ENCODE results near the gene SRSF3.

Gene SRSF3

DNA sequence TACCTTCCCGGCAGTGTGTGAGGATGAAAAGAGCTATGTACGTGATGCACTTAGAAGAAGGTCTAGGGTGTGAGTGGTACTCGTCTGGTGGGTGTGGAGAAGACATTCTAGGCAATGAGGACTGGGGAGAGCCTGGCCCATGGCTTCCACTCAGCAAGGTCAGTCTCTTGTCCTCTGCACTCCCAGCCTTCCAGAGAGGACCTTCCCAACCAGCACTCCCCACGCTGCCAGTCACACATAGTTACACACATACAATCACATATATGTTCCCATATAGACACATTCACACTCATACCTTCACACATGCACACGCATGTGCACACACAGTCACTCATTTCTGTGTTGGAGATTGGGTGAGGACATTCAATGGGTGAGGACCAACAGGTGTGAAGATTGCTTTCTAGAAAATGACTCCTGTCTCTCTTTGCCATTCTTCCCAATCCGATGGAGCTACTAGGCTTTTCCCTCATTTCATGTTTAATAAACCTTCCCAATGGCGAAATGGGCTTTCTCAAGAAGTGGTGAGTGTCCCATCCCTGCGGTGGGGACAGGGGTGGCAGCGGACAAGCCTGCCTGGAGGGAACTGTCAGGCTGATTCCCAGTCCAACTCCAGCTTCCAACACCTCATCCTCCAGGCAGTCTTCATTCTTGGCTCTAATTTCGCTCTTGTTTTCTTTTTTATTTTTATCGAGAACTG lies 30.4 kb downstream of the SRSF3 start:
- no peak for DNase-seq

DNA sequence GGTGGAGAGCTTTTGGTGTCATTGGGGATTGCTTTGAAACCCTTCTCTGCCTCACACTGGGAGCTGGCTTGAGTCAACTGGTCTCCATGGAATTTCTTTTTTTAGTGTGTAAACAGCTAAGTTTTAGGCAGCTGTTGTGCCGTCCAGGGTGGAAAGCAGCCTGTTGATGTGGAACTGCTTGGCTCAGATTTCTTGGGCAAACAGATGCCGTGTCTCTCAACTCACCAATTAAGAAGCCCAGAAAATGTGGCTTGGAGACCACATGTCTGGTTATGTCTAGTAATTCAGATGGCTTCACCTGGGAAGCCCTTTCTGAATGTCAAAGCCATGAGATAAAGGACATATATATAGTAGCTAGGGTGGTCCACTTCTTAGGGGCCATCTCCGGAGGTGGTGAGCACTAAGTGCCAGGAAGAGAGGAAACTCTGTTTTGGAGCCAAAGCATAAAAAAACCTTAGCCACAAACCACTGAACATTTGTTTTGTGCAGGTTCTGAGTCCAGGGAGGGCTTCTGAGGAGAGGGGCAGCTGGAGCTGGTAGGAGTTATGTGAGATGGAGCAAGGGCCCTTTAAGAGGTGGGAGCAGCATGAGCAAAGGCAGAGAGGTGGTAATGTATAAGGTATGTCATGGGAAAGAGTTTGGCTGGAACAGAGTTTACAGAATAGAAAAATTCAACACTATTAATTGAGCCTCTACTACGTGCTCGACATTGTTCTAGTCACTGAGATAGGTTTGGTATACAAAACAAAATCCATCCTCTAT lies 31.2 kb downstream of the SRSF3 start:
- DNase-seq = no peak

DNA sequence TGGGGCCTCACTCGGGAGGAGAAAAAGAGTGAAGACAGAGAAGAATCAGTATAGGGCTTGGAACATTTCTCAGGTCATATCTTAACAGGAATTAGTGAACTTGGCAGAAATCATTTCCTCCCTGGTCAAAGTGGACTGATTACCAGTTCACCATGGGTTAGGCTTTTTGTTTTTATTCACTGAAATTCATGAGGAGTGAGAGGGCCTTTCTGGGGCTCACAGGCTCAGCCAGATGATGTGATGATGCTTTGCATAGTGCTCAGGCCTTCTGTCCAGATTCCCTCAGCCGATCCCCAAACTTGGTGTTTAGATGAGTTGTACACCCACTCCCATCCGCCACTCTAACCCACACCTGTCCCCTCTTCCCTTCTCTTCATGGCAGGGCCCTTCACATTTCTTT lies 32.5 kb downstream of the SRSF3 start:
- DNase-seq = no peak

DNA sequence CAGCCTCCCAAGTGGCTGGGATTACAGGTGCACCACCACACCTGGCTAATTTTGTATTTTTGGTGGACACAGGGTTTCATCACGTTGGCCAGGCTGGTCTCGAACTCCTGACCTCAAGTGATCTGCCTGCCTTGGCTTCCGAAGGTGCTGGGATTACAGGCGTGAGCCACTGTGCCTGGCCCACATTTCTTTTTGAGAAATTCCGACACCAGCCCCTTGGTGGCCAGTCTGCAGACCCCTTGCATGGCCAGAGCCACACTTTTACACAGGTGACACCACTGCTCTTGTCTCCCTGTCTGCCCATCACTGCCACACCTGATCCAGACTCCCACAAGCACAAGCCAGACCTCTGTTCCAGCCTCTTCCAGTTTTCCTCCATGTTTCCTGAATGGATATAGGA lies 33.0 kb downstream of the SRSF3 start:
- no peak for DNase-seq

DNA sequence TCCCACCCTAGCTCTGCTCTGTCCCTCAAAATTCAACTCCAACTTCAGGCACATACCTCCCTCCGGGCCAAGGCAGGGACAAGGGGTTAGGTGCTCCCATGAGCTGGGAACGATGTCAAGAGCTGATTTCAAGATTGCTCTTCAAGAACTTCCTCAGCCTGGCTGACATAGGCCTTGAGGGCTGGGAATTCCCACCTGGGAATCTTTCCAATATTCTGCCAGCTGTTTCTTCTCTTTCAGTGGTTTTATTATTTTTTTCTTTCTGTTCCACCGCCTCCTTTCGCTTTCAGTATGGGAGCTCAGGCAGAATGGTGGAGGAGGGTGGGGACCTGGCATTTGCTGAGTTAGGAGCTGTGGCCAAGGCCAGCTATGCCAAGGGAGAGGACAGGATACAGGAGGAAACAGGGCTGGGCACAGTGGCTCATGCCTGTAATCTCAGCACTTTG lies 33.7 kb downstream of the SRSF3 start:
- peak; percentile 82 to 93 (median 84) for DNase-seq

DNA sequence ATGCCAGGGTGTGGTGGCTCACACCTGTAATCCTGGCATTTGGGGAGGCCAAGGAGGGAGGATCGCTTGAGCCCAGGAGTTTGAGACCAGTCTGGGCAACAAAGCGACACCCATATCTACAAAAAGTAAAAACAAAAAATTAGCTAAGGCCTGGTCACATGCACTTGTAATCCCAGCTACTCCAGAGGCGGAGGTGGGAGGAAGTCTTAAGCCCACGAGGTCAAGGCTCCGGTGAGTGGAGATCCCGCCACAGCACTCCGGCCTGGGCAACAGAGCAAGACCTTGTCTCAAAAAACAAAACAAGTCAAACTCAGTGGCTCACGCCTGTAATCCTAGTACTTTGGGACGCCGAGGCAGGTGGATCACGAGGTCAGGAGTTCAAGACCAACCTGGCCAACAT lies 35.6 kb downstream of the SRSF3 start:
- DNase-seq = no peak

DNA sequence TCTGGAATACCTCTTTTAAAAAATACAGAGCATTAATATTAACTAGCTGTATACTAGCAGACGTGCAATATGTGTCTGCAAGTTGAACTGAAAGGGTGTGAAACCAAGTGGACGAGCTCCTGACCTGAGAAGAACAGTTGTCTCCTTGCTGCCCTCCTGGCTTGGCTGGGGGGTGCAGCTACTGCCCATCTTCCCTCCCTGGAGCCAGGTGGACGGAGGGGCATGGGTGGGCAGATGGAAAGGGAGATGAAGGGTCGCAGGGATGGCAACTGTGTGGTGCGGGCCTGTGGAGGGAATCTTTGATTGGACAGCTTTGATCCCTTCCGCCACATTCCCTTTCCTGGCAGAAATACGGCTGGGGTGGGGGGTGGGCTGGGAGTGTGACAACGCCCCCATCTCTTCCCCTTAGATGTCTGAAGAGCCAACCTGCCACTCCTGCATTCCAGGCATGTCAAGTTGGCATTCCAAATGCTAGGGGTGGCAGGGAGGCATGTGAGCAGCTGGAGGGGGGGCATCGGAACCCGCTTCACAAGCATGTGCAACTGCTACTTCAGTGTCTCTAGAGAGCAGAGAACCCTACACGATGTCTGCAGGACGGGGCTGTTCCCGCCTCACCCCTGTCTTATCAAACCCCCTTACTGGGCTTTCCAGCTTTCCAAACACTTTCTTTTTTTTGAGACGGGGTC lies 37.3 kb downstream of the SRSF3 start:
- DNase-seq = no peak

DNA sequence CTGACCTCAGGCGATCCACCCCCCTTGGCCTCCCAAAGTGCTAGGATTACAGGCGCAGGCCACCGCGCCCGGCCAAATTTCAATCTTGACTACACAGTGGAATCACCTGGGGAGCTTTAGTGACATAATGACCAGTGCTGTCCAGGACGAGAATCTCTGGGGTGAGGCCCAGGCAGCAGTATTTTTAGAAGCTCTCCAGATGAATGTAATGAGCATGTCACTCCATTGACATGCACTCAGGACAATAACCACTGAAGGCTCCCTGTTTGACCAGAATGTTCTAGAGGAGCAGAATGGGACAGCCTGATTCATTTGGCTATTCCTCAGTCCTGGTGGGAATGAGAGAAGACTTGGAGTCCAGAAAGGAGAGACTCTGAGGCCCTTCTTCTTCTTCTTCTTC lies 39.2 kb downstream of the SRSF3 start:
- DNase-seq = no peak

DNA sequence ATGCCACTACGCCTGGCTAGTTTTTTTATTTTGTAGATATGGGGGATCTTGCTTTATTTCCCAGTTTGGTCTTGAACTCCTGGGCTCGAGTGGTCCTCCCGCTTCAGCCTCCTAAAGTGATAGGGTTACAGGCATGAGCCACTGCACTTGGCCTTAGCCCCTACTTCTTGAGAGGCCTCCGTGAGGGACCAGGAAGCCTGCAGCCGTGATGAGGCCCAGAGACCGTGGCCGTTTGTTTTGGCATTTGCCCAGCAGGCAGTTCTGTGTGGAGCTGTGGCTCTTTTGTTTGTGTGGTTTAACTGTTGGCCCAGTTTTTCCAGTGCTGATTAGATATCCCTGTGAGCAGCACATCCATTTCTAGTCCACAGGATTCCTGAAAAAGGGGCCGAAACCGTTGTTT lies 39.8 kb downstream of the SRSF3 start:
- no peak for DNase-seq

DNA sequence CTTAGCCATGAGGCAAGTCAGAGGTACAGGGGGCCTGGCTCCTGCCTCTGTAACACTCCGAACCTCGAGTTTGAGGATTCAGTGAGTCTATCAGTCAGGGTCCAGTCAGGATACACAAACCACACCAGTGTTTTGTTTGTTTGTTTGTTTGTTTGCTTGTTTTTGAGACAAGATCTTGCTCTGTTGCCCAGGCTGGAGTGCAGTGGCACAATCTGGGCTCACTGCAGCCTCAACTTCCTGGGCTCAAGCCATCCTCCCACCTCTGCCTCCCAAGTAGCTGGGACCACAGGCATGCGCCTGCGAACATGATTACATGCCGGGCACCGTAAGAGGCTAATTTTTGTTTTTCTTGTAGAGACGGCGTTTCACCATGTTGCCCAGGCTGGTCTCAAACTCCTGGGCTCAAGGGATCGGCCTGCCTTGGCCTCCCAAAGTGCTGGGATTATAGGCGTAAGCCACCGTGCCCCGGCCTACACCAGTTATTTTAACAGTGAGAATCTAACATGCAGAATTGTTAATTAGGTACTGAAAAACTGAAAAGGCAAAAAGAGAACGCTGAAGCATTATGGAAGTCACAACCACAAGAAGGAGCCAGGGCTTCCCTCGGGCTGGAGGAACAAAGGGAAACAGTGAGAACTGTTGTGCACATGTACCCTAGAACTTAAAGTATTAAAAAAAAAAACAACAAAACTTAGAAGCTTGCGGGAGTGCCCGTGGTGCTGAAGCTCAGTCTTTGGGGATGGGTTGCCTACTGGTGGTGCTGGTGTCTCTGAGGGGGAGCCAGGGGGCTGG lies 40.4 kb downstream of the SRSF3 start:
- DNase-seq = no peak

DNA sequence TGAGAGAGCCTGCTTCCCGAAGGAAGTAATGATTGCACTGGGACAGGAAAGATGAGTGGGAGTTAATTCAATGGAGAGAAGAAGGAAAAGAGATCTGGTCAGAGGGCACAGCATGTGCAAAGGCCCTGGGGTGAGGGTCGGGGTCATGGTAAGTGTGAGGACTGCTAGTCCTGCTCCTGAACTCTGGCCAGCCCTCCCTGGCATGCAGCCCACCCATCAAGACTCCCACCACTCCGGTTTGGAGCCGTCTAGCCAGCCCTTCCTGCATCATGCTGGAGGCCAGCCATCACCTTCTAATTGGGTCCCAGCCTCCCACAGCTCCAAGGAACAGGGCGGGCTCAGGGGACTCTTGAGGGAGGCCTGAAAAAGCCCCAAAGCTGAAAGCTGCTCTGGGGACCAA lies 42.1 kb downstream of the SRSF3 start:
- DNase-seq = no peak

DNA sequence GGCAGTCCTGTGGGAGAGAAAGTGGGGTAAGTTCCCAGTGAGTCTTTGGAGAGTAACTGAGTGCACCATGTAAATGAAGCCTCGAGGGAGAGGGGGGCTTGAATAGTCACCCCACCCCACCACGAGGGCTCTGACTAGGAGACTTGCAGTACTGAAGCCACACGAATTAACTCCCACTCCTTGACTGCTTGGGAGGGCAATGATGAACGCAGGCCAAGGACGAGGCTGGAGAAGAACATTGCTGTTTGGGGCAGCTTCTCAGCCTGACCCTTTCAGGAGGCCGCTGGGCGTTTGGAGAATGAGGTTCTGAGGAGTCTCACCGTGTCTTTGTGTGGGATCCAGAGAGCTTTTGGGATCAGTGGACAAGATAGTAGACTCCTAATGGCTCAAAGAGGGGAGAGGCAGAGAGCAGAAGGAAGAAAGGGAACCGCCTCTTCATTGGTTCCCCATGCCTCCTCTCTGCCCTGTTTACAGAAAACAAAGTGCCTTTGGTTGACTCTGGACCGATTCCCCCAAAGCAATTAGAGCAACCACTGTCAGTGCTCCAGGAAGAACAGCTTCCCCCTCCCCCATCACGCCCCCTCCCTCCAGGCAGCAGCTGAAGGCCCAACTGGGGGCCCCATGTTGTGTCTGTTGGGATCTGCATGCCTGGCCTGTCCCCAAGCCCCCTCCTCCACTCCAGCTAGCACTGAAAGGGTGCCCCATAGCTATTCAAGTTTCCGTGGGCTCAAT lies 42.7 kb downstream of the SRSF3 start:
- DNase-seq = no peak

DNA sequence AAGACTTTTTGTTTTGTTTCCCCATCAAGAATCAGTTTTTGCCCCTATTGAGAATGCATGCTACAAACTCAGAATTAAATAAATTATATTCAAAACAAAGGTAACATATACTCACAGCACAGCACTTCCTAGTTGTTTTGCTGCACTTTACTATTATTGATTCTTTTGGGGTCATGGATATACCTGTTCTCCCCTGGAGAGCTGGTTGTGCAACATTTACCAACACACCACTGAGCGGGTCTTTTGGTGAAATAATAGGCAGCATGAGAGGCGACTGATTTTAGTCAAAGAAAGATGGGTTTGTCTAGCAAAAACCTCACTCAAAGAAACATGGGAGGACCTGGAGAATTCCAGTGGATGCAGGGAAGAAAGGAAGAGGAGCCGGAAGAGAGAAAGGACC lies 44.4 kb downstream of the SRSF3 start:
- no peak for DNase-seq

DNA sequence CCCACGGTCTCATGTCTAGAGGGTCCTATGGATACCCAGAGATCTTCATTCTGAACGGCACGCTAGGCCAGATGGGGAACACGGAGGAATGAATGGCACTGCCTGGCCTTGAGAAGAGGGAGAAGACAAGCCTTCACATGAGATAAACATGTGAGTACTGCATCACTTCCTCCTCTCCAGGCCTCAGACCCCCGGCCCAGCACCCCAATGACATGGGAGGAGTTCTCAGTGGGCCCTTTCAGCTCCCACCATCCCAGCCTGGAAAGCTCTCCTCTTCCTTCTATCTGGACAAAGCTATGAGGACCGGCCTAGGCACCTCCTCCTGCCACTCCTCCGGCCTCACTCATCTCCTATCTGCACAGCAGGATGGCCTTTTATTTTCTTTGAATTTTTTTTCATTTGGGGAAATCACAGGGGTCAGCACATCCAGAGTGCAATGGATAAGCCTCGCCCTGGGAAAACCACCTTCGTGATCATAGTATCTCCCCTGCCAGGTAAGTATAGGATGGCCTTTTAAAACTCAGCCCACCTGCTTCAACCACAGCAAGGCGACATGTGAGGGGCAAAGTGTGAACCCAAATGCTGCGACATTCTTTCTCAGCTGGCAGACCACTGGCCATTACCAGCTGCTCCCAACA lies 45.1 kb downstream of the SRSF3 start:
- no peak for DNase-seq

DNA sequence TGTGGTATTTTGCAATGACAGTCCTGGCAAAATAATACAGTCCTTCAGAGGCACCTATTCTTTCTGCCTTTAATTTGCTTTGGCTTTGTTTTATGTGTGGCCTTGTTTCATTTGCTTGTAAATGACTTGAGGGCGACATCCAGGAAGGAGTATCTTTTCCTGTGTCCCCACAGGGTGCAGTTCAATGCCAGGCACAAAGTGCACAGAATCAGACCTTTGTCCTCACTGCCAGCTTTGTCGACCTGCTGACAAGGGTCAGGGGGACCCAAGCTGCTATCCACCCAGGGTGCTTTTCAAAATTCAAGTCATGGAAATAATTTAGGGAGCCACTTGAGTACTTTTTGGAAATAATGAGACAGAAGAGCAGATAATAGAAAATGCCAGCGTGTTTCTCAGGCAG lies 47.4 kb downstream of the SRSF3 start:
- DNase-seq = no peak

DNA sequence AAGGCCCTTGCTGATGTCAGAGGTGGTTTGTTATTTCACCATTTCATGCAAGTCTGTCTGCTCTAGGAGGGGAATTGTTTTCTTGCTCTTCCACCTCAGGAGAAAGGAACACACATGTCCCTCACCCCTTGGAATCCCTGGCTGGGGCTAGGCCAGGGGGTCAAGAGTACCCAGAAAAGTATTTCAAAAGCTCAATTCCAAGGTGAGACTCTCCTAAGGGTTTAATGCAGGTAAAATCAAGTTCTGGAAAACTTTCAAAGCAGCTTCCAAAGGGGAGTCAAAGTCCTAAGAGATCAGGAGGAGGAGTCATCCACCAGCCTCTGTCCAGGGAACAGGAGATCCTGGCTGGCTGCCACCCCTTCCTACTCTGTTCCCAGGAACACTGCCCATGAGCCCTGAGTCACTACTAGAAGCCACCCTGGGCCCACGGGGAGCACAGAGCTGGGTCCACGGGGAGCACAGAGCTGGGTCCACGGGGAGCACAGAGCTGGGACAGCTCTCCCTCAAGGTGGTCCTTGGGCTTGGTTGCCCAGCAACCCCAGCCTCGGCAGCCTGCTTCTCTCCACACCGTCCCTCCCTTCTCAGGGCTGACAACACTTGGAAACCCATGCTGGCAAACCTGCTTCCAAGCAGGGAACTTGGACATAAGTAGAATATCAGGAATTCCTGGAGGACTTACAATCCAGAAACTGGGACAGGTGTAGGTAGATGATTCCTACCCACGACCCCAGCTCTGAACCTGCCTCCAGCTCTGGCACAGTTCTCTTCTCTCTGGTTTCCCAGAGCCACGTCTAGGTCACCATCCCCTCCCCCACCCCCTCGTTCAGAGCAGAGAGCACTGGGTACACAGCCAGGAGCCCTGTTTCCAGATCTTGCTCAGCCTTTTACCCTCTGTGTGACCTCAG lies 49.0 kb downstream of the SRSF3 start:
- no peak for DNase-seq

DNA sequence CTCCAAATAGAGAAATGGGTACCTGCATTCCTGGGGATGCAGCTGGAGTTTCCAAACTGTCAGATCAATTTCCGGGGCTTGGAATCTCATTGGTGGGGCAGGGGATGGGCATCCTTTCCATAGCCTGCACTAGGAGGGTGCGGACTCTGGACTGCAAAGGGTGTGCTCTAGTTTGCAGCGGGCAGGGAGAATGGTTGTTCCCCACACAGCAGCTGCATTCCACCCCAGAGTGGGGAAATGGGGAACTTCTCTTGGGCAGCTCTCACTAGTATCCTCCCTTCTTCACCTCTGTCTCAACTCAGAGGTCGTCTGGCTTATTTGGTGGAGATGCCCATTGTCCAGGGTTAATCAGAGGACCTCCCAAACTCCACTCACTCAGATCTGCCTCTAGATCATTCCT lies 49.8 kb downstream of the SRSF3 start:
- peak in 1 of 3 donors; percentile 40 for DNase-seq

DNA sequence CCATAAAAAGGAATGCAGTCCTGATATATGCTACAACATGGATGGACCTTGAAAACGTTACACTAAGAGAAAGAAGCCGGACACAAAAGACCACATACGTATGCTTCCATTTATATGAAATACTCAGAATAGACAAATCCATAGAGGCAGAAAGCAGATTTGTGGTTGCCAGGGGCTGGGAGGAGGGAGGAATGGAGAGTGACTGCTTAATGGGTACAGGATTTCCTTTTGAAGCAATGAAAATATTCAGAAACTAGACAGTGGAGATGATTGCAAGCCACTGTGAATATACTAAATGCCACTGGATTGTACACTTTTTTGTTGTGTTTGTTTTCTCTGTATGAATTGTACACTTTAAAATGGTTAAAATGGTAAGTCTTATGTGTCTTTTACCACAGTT lies 54.9 kb downstream of the SRSF3 start:
- DNase-seq = no peak

DNA sequence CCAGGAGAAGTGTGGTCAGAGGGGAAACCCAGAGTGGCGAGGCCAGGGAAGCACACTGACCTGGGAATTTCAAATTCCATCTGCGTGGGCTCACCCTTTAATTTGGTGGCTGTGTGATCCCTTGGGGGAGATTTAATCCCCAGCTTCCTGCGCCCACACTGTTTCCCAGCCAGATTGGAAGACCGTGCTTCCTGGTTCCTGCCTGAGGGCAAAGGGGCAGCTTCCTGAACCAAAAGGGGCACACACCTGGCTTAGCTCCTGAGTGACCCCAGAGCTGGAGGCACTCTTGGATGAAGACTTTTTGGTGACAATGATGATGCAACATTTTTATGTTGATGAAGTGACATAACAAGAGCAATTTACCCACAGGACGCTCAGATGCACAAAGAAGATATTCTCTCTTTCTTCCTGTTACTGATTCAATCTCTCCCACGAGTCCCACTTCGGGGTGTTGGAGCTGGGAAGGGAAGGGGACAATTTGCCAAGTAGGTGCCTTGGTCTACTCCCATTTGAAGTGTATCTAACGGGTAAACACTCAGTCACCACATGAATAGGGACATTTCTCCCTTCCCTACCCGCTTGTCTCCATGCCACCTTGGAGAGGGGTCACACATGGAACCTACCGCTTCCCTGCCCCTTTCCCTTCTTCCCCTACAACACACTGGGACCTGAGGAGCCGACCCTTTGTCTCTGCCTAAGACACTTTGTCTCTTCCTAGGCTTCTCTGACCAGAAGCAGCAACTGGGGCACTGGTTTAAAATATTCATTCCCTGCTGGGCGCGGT lies 55.7 kb downstream of the SRSF3 start:
- DNase-seq = peak in 1 of 3 donors; percentile 57
